Activated T-cell treated with anti-CD3 and anti-CD28 coated beads, Interleukin-2, amount 50 U/mL, for 48 hours (primary cell): ENCODE data around the gene MEAF6.

Source experiments
- DNase-seq, 2 experiments: peaks; one replicate each; pipeline ENCODE4 v3.0.0-alpha.2; 2020

MEAF6 gene

GRCh38 chr1:37471345-37472231 lies 43.0 kb downstream of the MEAF6 start:
- DNase-seq, result no peak

GRCh38 chr1:37469386-37469785 lies 45.2 kb downstream of the MEAF6 start:
- DNase-seq, result no peak

- no peak for DNase-seq
Measured at GRCh38 chr1:37468037-37468436, 46.5 kb downstream of the MEAF6 start.

GRCh38 chr1:37465593-37466517 lies 48.7 kb downstream of the MEAF6 start:
- no peak for DNase-seq

GRCh38 chr1:37464443-37464842 lies 50.1 kb downstream of the MEAF6 start:
- no peak for DNase-seq

GRCh38 chr1:37461698-37462436 lies 52.7 kb downstream of the MEAF6 start:
- DNase-seq, result no peak

- DNase-seq, result no peak
Measured at GRCh38 chr1:37458551-37458950, 56.0 kb downstream of the MEAF6 start.

GRCh38 chr1:37456614-37457013 lies 58.0 kb downstream of the MEAF6 start:
- DNase-seq, result no peak

GRCh38 chr1:37455516-37455915 lies 59.0 kb downstream of the MEAF6 start:
- no peak for DNase-seq

GRCh38 chr1:37453647-37454046 lies 60.9 kb downstream of the MEAF6 start:
- DNase-seq, result no peak

GRCh38 chr1:37452416-37452815 lies 62.1 kb downstream of the MEAF6 start:
- no peak for DNase-seq

- no peak for DNase-seq
Measured at GRCh38 chr1:37449936-37450335, 64.6 kb downstream of the MEAF6 start.

GRCh38 chr1:37448691-37449417 lies 65.7 kb downstream of the MEAF6 start:
- DNase-seq, result no peak

- no peak for DNase-seq
Measured at GRCh38 chr1:37448185-37448584, 66.4 kb downstream of the MEAF6 start.

GRCh38 chr1:37446874-37447273 lies 67.7 kb downstream of the MEAF6 start:
- no peak for DNase-seq

GRCh38 chr1:37442644-37443043 lies 71.9 kb downstream of the MEAF6 start:
- no peak for DNase-seq
